WTC11 (cell line): ENCODE data around the gene SOAT2.

Experiments used
- FOXJ3 ChIP-seq: sonication (generic); formaldehyde crosslinking; IDR thresholded peaks from 2 replicates; pipeline ENCODE4 v1.9.0; 2021; ENCODE audit warnings: missing genetic modification reagents, mild to moderate bottlenecking, borderline replicate concordance
- FOXK1 ChIP-seq: sonication (generic); formaldehyde crosslinking; IDR thresholded peaks from 2 replicates; pipeline ENCODE4 v1.8.0; 2022; ENCODE audit warnings: mild to moderate bottlenecking, moderate library complexity, missing genetic modification reagents
- KAT7 ChIP-seq: sonication (generic); formaldehyde crosslinking; IDR thresholded peaks from 2 replicates; pipeline ENCODE4 v1.8.1; 2023; ENCODE audit warnings: missing genetic modification reagents, mild to moderate bottlenecking, borderline replicate concordance
- NFATC4 ChIP-seq: fragments of 250-450 bp; sonication (Bioruptor Pico); IDR thresholded peaks from 2 replicates; pipeline ENCODE4 v1.9.0; 2021; ENCODE audit warnings: mild to moderate bottlenecking
- NFYB ChIP-seq: sonication (generic); formaldehyde crosslinking; conservative IDR thresholded peaks from 2 replicates; pipeline ENCODE4 v1.8.0; 2022; ENCODE audit warnings: low read depth, missing genetic modification reagents
- SOX15 ChIP-seq: fragments of 250-450 bp; sonication (Bioruptor Pico); IDR thresholded peaks from 2 replicates; pipeline ENCODE4 v1.9.0; 2021; ENCODE audit warnings: mild to moderate bottlenecking
- ZBTB21 ChIP-seq: sonication (generic); formaldehyde crosslinking; IDR thresholded peaks from 2 replicates; pipeline ENCODE4 v1.8.1; 2023; ENCODE audit warnings: mild to moderate bottlenecking, missing genetic modification reagents, borderline replicate concordance
- TF ChIP-seq, protein P1 (sequence below): sonication (generic); formaldehyde crosslinking; IDR thresholded peaks from 2 replicates; pipeline ENCODE4 v1.8.1; 2022; ENCODE audit warnings: mild to moderate bottlenecking, moderate library complexity, missing genetic modification reagents
- TF ChIP-seq, protein P2 (sequence below): fragments of 200-600 bp; IDR thresholded peaks from 2 replicates; pipeline ENCODE4 v1.8.0; 2022; ENCODE audit warnings: antibody characterized with exemption
- TF ChIP-seq, protein P3 (sequence below): sonication (generic); formaldehyde crosslinking; IDR thresholded peaks from 2 replicates; pipeline ENCODE4 v1.8.0; 2022; ENCODE audit warnings: mild to moderate bottlenecking, missing genetic modification reagents
- TF ChIP-seq, protein P4 (sequence below): sonication (generic); formaldehyde crosslinking; IDR thresholded peaks from 2 replicates; pipeline ENCODE4 v1.8.0; 2022; ENCODE audit warnings: missing genetic modification reagents
- TF ChIP-seq, protein P5 (sequence below): sonication (generic); formaldehyde crosslinking; IDR thresholded peaks from 2 replicates; pipeline ENCODE4 v1.8.0; 2022; ENCODE audit warnings: mild to moderate bottlenecking, missing genetic modification reagents
- TF ChIP-seq, protein P6 (sequence below): sonication (generic); formaldehyde crosslinking; conservative IDR thresholded peaks from 2 replicates; pipeline ENCODE4 v1.8.1; 2022; ENCODE audit warnings: mild to moderate bottlenecking, missing genetic modification reagents

DNA sequence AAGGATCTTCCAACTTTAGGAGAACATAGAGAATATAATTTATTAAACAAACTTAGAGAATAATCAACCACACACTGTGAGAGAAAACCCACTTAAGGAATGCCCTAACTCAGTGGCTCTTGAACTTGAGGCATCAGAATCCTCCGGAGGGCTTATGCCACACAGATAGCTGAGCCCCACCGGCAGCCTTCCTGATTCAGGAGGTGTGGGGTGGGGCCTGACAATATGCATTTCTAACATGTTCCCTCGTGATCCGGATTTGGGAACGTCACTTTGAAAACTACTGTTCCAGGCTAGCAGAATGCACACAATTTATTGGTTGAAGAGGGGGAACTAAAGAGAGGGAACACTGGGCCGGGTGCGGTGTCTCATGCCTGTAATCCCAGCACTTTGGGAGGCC lies 2.0 kb upstream of the SOAT2 start:
- TF ChIP-seq, protein P1, sequence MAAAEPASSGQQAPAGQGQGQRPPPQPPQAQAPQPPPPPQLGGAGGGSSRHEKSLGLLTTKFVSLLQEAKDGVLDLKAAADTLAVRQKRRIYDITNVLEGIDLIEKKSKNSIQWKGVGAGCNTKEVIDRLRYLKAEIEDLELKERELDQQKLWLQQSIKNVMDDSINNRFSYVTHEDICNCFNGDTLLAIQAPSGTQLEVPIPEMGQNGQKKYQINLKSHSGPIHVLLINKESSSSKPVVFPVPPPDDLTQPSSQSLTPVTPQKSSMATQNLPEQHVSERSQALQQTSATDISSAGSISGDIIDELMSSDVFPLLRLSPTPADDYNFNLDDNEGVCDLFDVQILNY (CRISPR knock-in tag), result no peak
- no peak for TF ChIP-seq FOXK1 (CRISPR knock-in tag)
- TF ChIP-seq, protein P2, sequence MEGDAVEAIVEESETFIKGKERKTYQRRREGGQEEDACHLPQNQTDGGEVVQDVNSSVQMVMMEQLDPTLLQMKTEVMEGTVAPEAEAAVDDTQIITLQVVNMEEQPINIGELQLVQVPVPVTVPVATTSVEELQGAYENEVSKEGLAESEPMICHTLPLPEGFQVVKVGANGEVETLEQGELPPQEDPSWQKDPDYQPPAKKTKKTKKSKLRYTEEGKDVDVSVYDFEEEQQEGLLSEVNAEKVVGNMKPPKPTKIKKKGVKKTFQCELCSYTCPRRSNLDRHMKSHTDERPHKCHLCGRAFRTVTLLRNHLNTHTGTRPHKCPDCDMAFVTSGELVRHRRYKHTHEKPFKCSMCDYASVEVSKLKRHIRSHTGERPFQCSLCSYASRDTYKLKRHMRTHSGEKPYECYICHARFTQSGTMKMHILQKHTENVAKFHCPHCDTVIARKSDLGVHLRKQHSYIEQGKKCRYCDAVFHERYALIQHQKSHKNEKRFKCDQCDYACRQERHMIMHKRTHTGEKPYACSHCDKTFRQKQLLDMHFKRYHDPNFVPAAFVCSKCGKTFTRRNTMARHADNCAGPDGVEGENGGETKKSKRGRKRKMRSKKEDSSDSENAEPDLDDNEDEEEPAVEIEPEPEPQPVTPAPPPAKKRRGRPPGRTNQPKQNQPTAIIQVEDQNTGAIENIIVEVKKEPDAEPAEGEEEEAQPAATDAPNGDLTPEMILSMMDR, result no peak
- no peak for TF ChIP-seq ZBTB21 (CRISPR knock-in tag)
- TF ChIP-seq NFATC4 (CRISPR knock-in tag), result no peak
- TF ChIP-seq, protein P3, sequence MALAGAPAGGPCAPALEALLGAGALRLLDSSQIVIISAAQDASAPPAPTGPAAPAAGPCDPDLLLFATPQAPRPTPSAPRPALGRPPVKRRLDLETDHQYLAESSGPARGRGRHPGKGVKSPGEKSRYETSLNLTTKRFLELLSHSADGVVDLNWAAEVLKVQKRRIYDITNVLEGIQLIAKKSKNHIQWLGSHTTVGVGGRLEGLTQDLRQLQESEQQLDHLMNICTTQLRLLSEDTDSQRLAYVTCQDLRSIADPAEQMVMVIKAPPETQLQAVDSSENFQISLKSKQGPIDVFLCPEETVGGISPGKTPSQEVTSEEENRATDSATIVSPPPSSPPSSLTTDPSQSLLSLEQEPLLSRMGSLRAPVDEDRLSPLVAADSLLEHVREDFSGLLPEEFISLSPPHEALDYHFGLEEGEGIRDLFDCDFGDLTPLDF, result no peak
- TF ChIP-seq NFYB (CRISPR knock-in tag), result no peak
- TF ChIP-seq, protein P4, sequence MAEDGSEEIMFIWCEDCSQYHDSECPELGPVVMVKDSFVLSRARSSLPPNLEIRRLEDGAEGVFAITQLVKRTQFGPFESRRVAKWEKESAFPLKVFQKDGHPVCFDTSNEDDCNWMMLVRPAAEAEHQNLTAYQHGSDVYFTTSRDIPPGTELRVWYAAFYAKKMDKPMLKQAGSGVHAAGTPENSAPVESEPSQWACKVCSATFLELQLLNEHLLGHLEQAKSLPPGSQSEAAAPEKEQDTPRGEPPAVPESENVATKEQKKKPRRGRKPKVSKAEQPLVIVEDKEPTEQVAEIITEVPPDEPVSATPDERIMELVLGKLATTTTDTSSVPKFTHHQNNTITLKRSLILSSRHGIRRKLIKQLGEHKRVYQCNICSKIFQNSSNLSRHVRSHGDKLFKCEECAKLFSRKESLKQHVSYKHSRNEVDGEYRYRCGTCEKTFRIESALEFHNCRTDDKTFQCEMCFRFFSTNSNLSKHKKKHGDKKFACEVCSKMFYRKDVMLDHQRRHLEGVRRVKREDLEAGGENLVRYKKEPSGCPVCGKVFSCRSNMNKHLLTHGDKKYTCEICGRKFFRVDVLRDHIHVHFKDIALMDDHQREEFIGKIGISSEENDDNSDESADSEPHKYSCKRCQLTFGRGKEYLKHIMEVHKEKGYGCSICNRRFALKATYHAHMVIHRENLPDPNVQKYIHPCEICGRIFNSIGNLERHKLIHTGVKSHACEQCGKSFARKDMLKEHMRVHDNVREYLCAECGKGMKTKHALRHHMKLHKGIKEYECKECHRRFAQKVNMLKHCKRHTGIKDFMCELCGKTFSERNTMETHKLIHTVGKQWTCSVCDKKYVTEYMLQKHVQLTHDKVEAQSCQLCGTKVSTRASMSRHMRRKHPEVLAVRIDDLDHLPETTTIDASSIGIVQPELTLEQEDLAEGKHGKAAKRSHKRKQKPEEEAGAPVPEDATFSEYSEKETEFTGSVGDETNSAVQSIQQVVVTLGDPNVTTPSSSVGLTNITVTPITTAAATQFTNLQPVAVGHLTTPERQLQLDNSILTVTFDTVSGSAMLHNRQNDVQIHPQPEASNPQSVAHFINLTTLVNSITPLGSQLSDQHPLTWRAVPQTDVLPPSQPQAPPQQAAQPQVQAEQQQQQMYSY (CRISPR knock-in tag), result no peak
- no peak for TF ChIP-seq KAT7
- TF ChIP-seq, protein P5, sequence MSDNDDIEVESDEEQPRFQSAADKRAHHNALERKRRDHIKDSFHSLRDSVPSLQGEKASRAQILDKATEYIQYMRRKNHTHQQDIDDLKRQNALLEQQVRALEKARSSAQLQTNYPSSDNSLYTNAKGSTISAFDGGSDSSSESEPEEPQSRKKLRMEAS (CRISPR knock-in tag), result no peak
- no peak for TF ChIP-seq SOX15 (CRISPR knock-in tag)
- TF ChIP-seq, protein P6, sequence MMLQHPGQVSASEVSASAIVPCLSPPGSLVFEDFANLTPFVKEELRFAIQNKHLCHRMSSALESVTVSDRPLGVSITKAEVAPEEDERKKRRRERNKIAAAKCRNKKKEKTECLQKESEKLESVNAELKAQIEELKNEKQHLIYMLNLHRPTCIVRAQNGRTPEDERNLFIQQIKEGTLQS, result no peak
- TF ChIP-seq FOXJ3 (CRISPR knock-in tag), result no peak
